Fibroblast of pulmonary artery (primary cell): ENCODE results near the gene AACS.
"Not testable (repeated sequence)": the region's sequence is repeated elsewhere in the genome, so short reads cannot be mapped to it uniquely, and the experiment has no call there.

Source experiments
- DNase-seq: peaks from one replicate; pipeline ENCODE4 v3.0.0-alpha.2; 2010; ENCODE audit warnings: low read depth
- H3K4me3 ChIP-seq: replicated peaks from 2 replicates; pipeline ENCODE4 v1.5.1; 2011; ENCODE audit warnings: low read depth, mild to moderate bottlenecking, control low read depth, low read length, moderate library complexity
- CTCF ChIP-seq: IDR thresholded peaks from 2 replicates; pipeline ENCODE4 v1.5.1; 2011; ENCODE audit warnings: mild to moderate bottlenecking, control low read depth, low read length, inconsistent platforms; ENCODE audit errors: missing control alignments

Gene AACS

GRCh38 chr12:125023065-125023464, 42.2 kb upstream of the AACS start:
- no peak overlapping the region for H3K4me3 ChIP-seq
- DNase-seq, result no peak
- no peak for TF ChIP-seq CTCF

GRCh38 chr12:125024949-125025563, 40.2 kb upstream of the AACS start:
- no peak for TF ChIP-seq CTCF
- DNase-seq, result no peak
- H3K4me3 ChIP-seq, result no peak overlapping the region

- DNase-seq, result no peak
- TF ChIP-seq CTCF, result no peak
- H3K4me3 ChIP-seq, result no peak overlapping the region
Measured at GRCh38 chr12:125025606-125026235, 39.5 kb upstream of the AACS start.

- no peak overlapping the region for H3K4me3 ChIP-seq
- no peak for TF ChIP-seq CTCF
Measured at GRCh38 chr12:125028106-125028505, 37.1 kb upstream of the AACS start.

GRCh38 chr12:125029761-125030358, 35.4 kb upstream of the AACS start:
- no peak for TF ChIP-seq CTCF
- no peak overlapping the region for H3K4me3 ChIP-seq
- DNase-seq, result no peak

More at GRCh38 chr12:125028106-125028505, 37.1 kb upstream of the AACS start:
- no peak for DNase-seq

GRCh38 chr12:125031471-125031870, 33.8 kb upstream of the AACS start:
- not testable (repeated sequence) for H3K4me3 ChIP-seq, DNase-seq

GRCh38 chr12:125032466-125033152, 32.6 kb upstream of the AACS start:
- no peak for TF ChIP-seq CTCF
- DNase-seq, result no peak

More at GRCh38 chr12:125032466-125033152, 32.6 kb upstream of the AACS start:
- H3K4me3 ChIP-seq, result no peak overlapping the region
